NCI-H226 (cell line): ENCODE data around the gene GLDN.

Experiments used
- DNase-seq: peaks from one replicate; pipeline ENCODE4 v3.0.0-alpha.2; 2015

GLDN gene

GRCh38 chr15:51341366-51342226, at the start of gene GLDN:
TSS of gene GLDN (plus strand) at chr15:51341655. CDS start at chr15:51341685, 30 bp downstream.
- DNase-seq: no peak

- DNase-seq: no peak
These were observed 42.8 kb upstream of the GLDN start for GRCh38 chr15:51298620-51299019.

DNA sequence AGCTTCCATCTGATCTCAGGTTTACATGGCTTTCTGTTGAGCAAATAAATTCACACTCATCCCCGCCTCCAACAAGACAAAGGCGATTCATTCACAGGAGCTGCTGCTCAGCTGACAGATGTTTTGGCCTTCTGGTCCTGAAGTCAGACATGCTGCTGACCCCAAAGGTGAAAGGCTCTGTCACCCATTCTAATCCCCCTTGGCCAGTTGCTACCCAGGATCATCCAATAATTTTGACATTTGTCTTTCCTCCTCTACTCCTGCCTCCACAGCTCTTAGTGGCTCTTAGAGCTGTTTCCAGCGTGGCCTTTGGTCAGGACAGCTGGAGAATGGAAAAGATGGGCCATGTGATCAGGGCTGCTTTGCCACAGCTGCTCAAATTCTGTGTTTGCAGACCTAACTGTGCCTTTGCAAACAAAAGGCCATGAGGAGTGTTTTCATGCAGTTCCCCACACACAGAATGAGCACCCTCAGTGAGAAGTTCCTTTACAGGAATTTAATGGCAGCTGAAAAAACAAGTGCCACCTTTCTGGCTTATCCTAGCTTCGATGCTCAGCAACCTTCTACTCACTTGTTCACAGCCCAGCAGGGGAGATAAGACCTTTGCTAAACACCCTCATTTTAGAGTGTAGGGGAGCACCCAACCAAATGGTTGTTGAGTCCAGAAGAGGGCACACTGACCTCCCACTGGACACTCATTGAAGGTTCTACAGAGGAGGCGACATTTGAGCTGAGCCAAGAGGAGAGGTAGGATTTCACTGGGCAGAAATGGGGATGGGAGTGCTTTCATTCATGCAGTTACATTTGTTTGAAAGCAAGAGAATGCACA, 42.1 kb upstream of the GLDN start:
- DNase-seq: no peak

GRCh38 chr15:51302480-51302879, 39.0 kb upstream of the GLDN start:
- DNase-seq: no peak

DNA sequence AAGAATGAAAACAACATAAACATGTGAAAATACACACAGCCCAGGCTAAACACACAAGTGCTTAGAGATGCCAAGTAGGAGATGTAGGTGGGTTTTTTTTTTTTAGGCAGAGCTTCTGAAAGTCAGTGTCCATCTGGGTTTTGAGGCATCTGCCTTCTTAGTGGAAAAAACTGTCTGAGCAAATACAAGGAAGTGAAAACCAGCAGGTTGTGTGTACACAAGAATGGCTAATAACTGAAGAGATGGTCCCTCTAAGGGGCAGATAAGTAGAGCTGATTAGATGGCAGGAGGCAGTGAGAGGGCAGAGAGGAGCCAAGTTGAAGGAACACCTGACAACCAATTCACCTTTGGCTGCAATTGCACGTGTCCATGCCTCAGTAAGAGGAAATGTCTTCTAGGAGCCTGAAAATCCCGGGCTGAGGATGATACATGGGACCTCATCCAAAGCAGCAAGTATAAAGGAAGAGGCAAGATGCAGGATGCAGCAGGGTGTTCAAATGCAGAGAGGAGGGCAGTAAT, 37.9 kb upstream of the GLDN start:
- DNase-seq: no peak

DNA sequence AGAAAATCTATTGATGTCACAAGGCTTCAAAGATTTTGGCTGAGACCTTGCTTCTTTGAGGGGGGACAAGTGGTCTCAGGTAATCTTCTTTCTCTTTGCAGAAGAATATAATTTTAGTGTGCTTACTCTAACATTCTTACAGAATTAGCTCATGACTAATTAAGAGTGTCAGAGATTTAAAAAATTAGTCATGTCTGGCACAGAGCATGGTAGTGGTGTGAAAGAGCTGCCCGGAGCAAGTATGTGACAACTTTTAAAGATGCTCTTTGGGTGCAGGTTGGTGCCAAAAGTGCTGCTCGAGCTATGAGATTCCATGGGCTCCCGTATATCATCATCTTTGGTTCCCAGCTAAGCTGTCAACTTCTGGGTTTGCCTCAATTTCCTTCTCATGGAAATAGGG, 34.1 kb upstream of the GLDN start:
- DNase-seq: no peak

- DNase-seq: no peak
These were observed 33.6 kb upstream of the GLDN start for GRCh38 chr15:51307811-51308210.

DNA sequence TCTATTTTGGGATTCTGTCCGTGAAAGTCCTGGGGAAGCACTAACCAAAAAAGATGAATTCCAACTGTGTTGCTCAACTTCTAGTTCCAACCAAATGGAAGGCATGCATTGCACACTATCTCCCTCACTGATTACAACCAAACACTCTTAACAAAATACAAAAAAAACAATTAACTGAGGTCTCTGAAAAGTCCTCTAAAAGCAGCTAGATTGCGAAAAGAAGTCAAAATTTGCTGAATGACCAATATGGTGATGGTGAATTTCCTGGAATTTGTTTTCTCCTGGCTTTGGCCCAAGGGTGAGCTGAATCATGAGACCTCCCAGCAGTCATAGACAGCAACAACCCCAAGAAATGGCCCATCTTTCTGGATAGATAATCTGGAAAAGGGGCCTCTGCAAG, 31.4 kb upstream of the GLDN start:
- DNase-seq: peak; percentile 38

- no peak for DNase-seq
These were observed 29.9 kb upstream of the GLDN start for GRCh38 chr15:51311510-51311909.

DNA sequence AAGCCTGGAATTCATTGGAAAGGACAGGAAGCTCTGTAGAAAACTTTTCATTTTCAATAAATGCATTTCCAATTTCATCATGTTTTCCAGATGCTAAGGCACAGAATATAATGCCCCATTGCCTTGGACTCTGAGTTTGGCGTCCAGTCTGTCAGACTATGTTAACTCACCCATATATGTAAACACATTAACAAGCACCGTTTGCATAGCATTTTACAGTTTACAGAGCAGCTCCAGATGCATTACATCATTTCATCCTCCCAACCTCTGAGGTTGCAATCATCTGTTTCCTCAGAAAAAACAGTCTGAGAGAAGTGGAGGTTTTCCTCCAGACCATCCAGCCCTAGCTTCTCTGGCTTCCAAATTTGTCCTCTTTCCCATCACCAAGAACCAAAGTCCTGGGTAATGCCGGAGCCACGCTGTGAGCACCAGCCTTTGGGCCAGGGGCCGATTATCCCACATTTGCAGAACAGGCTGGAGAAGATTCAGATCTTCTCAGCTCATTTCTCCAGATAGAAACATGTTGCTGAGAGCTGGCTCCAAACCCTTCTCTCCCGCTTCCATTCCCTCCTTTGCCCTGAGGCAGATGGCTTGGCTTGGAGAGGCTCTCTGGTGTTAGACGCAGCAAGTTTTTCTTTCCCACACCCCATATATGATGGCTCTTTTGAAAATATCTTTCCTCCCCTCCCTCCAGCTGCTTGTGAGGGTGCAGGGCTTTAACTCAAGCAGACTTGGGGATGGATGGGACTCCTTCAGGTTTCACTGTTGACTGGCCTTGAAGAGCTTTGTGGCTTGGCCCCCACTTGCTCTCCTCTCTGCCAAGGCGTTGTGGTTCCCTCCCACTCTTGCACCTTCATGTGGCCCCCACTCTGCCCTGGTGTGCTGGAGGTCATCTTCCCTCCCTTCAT, 29.0 kb upstream of the GLDN start:
- no peak for DNase-seq

DNA sequence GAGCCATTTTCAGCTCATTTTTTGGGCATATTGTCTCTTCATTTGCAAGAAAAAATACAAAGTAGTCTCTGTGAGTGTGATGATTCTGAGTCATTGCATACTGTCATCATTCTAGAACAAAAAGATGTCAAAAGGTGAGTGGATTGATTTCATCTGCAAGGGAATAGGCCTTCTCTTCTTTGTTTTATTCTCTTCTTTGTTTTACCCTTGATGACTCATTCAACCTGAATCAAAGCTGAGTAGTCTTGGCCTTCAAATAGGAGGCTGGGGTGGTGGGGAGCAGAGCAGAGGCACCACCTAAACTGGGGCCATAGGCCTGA, 28.4 kb upstream of the GLDN start:
- DNase-seq: no peak

- DNase-seq: no peak
These were observed 27.7 kb upstream of the GLDN start for GRCh38 chr15:51313644-51314280.

GRCh38 chr15:51314391-51315337, 26.8 kb upstream of the GLDN start:
- DNase-seq: no peak

DNA sequence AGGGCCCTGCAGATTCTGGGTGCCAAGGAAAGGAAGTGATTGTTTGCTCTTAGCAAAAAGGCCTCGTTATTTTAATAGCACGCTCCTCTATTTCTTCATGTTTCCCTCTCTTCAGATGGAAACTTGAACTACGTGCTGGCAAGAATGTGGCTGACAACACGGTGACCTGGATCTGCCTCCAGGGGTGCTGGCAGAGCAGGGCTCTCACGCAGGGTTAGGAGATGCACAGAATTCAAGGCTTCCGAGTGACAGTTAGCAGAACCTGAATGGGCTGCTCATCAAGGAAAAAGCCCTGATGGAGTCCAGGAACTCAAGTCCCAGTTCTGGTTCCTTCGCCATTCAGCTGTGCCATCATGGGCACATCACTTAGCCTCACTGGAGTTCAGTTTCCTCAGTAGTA, 25.7 kb upstream of the GLDN start:
- DNase-seq: no peak

GRCh38 chr15:51316636-51317035, 24.8 kb upstream of the GLDN start:
- no peak for DNase-seq

DNA sequence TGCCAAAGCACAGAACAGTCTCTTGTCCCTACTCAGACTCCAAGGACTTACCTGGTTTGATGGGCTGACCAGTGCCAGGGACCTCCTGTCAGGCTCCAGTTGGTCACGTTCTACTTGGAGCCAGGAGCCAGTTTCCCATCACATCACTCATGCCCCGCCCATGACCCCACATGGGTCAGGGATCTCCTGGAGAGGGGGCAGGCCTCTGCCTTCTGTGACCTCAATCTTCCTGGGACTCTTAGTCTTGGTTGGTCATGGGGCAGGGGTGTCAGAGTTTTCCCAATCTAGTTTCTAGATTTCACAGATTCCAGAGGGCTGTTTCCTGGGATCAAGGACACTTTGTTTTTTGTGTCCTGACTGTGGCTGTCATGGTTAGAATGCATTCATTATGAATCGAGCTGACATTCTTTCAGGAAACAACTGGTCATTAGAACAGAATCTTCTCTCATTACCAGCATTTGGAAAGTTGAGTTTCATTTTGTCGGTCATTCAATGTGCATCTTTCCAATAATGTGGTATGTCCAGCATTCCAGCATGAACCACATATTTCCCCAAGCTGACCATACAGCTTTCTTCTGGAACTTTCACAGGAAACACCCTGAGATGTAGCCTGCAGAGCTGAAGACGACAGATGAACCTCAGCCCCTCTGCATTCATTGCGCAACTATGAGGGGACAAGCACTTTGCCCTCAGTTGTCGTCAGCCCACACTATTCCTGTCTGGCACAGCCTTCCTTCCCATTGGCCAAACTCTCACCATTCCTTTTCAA, 22.9 kb upstream of the GLDN start:
- no peak for DNase-seq

- DNase-seq: no peak
These were observed 21.9 kb upstream of the GLDN start for GRCh38 chr15:51319539-51319938.

DNA sequence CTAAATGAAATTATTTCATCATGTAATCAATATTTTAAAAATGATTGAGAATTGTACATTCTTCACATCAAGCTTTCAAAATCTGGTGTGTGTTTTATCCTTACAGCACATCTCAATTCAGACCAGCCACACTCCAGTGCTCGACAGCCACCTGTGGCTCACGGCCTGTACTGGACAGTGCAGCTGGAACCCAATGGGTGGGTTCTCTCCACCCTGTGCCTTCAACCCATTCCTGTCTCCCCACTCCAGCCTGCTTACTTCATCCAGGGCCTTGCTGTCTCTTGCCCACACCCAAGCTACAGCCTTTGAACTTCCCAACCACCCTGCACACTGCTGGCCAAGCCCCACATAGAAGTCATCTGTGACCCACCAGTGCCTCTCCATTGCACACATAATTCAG, 20.6 kb upstream of the GLDN start:
- no peak for DNase-seq

DNA sequence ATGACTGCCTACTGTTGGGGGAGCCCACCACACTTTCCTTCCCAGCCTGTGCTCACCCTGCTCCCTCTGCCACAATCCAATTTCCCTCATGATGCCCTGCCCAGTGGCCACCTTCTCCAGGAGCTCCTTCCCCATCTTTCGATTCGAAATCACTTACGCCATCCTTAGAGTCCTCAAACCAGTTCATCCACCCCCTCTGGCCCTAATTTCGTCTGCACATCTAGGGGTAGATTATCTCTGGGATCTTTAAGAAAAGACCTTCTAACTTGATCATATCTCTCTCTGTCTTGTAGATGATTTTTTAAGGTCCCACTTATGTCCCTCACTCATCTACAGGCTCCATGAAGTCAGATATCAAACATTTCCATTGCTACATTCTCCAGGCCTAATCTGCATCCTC, 20.1 kb upstream of the GLDN start:
- DNase-seq: no peak

GRCh38 chr15:51322621-51323296, 18.7 kb upstream of the GLDN start:
- no peak for DNase-seq
